GM10266 (cell line): ENCODE data around the gene PCDH8.
A peak's percentile ranks its signal among the peaks of the same experiment; 100 is the strongest.

Experiments used
- DNase-seq: peaks from one replicate; pipeline ENCODE4 v3.0.0; 2012; ENCODE audit errors: extremely low spot score
- CTCF ChIP-seq: IDR thresholded peaks from 2 replicates; pipeline ENCODE4 v1.5.1; 2012; ENCODE audit warnings: mild to moderate bottlenecking, low read depth; ENCODE audit not compliant: control insufficient read depth, insufficient read depth; ENCODE audit errors: missing control alignments

Gene PCDH8

GRCh38 chr13:52868190-52868589, 19.8 kb upstream of the PCDH8 start:
- DNase-seq = no peak

GRCh38 chr13:52864941-52865340, 16.5 kb upstream of the PCDH8 start:
- no peak for DNase-seq
- no peak for TF ChIP-seq CTCF

More at GRCh38 chr13:52868190-52868589, 19.8 kb upstream of the PCDH8 start:
- no peak for TF ChIP-seq CTCF

- DNase-seq = no peak
These were observed 14.1 kb upstream of the PCDH8 start for GRCh38 chr13:52862358-52863206.

GRCh38 chr13:52852444-52852843, 4.0 kb upstream of the PCDH8 start:
- TF ChIP-seq CTCF = no peak
- no peak for DNase-seq

More at GRCh38 chr13:52862358-52863206, 14.1 kb upstream of the PCDH8 start:
- TF ChIP-seq CTCF = peak; percentile 48

- DNase-seq = peak; percentile 69
- no peak for TF ChIP-seq CTCF
These were observed 2.9 kb upstream of the PCDH8 start for GRCh38 chr13:52851137-52851962.

GRCh38 chr13:52850396-52851136, 2.1 kb upstream of the PCDH8 start:
- DNase-seq = peak; percentile 79
- TF ChIP-seq CTCF = no peak
